ENCODE data around the gene CA10.

Gene CA10

GRCh38 chr17:51642029-51642428, 516.5 kb downstream of the CA10 start:
- DNase-seq (ENCODE audit: low read depth, low spot score): no peak
- TF ChIP-seq, protein P1, sequence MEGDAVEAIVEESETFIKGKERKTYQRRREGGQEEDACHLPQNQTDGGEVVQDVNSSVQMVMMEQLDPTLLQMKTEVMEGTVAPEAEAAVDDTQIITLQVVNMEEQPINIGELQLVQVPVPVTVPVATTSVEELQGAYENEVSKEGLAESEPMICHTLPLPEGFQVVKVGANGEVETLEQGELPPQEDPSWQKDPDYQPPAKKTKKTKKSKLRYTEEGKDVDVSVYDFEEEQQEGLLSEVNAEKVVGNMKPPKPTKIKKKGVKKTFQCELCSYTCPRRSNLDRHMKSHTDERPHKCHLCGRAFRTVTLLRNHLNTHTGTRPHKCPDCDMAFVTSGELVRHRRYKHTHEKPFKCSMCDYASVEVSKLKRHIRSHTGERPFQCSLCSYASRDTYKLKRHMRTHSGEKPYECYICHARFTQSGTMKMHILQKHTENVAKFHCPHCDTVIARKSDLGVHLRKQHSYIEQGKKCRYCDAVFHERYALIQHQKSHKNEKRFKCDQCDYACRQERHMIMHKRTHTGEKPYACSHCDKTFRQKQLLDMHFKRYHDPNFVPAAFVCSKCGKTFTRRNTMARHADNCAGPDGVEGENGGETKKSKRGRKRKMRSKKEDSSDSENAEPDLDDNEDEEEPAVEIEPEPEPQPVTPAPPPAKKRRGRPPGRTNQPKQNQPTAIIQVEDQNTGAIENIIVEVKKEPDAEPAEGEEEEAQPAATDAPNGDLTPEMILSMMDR (IDR thresholded peaks at IDR 0.05; ENCODE audit: insufficient read depth, low read length, missing control alignments): no peak
- ChIA-PET POLR2A (no interaction called here), CTCF (no interaction called here)
- H3K4me3 ChIP-seq (ENCODE audit: low read depth, low read length): no peak overlapping the region

- ChIA-PET POLR2A (no interaction called here), CTCF (no interaction called here)
- DNase-seq (ENCODE audit: low read depth, low spot score): no peak
Measured at GRCh38 chr17:51640108-51640622, 518.3 kb downstream of the CA10 start.

GRCh38 chr17:51638971-51639370, 519.5 kb downstream of the CA10 start:
- TF ChIP-seq, protein P1 (IDR thresholded peaks at IDR 0.05; ENCODE audit: insufficient read depth, low read length, missing control alignments): no peak
- CTCF ChIA-PET: no interaction called here
- no peak for DNase-seq (ENCODE audit: low read depth, low spot score)

More at GRCh38 chr17:51640108-51640622, 518.3 kb downstream of the CA10 start:
- H3K4me3 ChIP-seq (ENCODE audit: low read depth, low read length): no peak overlapping the region
- TF ChIP-seq, protein P1 (IDR thresholded peaks at IDR 0.05; ENCODE audit: insufficient read depth, low read length, missing control alignments): no peak

DNA sequence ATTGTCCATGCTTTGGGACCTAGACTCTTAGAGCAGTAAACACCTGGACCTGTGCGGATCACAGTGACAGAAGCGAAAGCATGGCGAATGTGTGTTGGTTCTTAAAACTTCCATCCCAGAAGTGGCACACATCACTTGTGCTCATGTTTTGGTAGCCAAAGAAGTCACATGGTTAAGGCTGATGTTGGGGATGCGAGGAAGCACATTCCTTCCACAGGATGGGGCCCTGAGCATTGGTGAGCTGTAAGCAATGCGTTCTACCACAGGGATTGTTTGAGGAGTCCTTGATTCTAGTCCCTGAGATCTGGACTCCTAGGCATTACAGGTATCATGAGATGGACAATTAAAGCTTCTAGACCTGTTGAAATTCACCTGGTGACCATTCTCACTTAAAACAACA, 522.2 kb downstream of the CA10 start:
- CTCF ChIA-PET: no interaction called here
- no peak for DNase-seq (ENCODE audit: low read depth, low spot score)
- TF ChIP-seq, protein P1 (IDR thresholded peaks at IDR 0.05; ENCODE audit: insufficient read depth, low read length, missing control alignments): no peak
- POLR2A ChIA-PET: no interaction called here
- no peak overlapping the region for H3K4me3 ChIP-seq (ENCODE audit: low read depth, low read length)

More at GRCh38 chr17:51638971-51639370, 519.5 kb downstream of the CA10 start:
- POLR2A ChIA-PET: no interaction called here
- no peak overlapping the region for H3K4me3 ChIP-seq (ENCODE audit: low read depth, low read length)

- H3K4me3 ChIP-seq (ENCODE audit: low read depth, low read length): no peak overlapping the region
- CTCF ChIA-PET: no interaction called here
- no peak for DNase-seq (ENCODE audit: low read depth, low spot score)
- TF ChIP-seq, protein P1 (IDR thresholded peaks at IDR 0.05; ENCODE audit: insufficient read depth, low read length, missing control alignments): no peak
- POLR2A ChIA-PET: no interaction called here
Measured at GRCh38 chr17:51630101-51630671, 528.3 kb downstream of the CA10 start.

DNA sequence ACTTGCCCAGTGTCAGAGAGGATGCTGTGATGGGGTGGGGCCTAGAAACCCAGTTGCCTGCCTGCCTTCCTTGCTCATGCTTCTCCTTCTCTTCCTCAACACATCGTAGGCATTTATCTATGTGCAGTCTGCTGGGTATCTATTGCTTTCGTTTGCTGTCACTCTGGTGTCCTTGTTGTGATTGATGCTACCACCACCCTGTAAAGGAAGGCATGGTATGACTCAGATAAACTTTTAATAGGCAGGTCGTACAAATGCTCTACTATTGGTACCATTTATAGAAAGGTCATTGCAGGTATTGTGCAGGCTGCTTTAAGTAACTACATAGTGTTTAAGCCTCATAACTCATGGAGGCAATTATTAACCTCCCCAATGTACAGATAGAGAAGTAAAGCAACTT, 529.3 kb downstream of the CA10 start:
- CTCF ChIA-PET: no interaction called here
- TF ChIP-seq, protein P1 (IDR thresholded peaks at IDR 0.05; ENCODE audit: insufficient read depth, low read length, missing control alignments): no peak
- POLR2A ChIA-PET: no interaction called here
- H3K4me3 ChIP-seq (ENCODE audit: low read depth, low read length): no peak overlapping the region
- DNase-seq (ENCODE audit: low read depth, low spot score): no peak

Measured in AG04449 (cell line).